Fibroblast of the aortic adventitia (primary cell): Measurements from ENCODE around the gene C11orf58. TPM values are rescaled to one million over a fixed set of nuclear protein-coding genes. Genes with fewer than 3 reads are reported as not detected.
A peak's percentile ranks its signal among the peaks of the same experiment; 100 is the strongest.

Experiments used
- DNase-seq: peaks from one replicate; pipeline ENCODE4 v3.0.0-alpha.2; 2010; ENCODE audit warnings: low read depth
- H3K4me3 ChIP-seq: 2 replicates; pipeline ENCODE4 v1.5.1; 2011; ENCODE audit warnings: low read depth, mild to moderate bottlenecking, control low read depth, low read length, moderate library complexity
- CTCF ChIP-seq: IDR thresholded peaks from 2 replicates; pipeline ENCODE4 v1.5.1; 2011; ENCODE audit warnings: mild to moderate bottlenecking, low read length, control low read depth, inconsistent platforms; ENCODE audit not compliant: insufficient read depth
- total RNA-seq: library from RNA; depleted of rRNA; stranded (reverse); fragments of >200 nt; gene quantifications from 2 replicates; pipeline ENCODE4 v1.2.3, GENCODE V29; 2012; ENCODE audit warnings: low replicate concordance

Gene C11orf58
- total RNA-seq, 1 donor, result 166 TPM

GRCh38 chr11:16789063-16789420 is 50.6 kb downstream of the C11orf58 start:
- TF ChIP-seq CTCF, result no peak
- no peak overlapping the region for H3K4me3 ChIP-seq
- no peak for DNase-seq

- no peak for DNase-seq
- H3K4me3 ChIP-seq, result no peak overlapping the region
- TF ChIP-seq CTCF, result no peak
Observed at GRCh38 chr11:16789560-16790485, 51.4 kb downstream of the C11orf58 start.

GRCh38 chr11:16790486-16791190 is 52.2 kb downstream of the C11orf58 start:
- DNase-seq, result no peak
- no peak for TF ChIP-seq CTCF
- H3K4me3 ChIP-seq, result no peak overlapping the region

- TF ChIP-seq CTCF, result no peak
- H3K4me3 ChIP-seq, result no peak overlapping the region
- peak; percentile 90 for DNase-seq
Observed at GRCh38 chr11:16791191-16791961, 52.9 kb downstream of the C11orf58 start.

GRCh38 chr11:16792426-16792825 is 54.0 kb downstream of the C11orf58 start:
- peak; percentile 59 for DNase-seq
- no peak for TF ChIP-seq CTCF
- no peak overlapping the region for H3K4me3 ChIP-seq

GRCh38 chr11:16793009-16793408 is 54.6 kb downstream of the C11orf58 start:
- DNase-seq, result no peak
- no peak overlapping the region for H3K4me3 ChIP-seq
- no peak for TF ChIP-seq CTCF
